ENCODE results near the gene ITGB3.
"Not testable (repeated sequence)": the region's sequence is repeated elsewhere in the genome, so short reads cannot be mapped to it uniquely, and the experiment has no call there.

Gene ITGB3

GRCh38 chr17:47223460-47223859 is 30.2 kb upstream of the ITGB3 start:
- no peak for DNase-seq

- not testable (repeated sequence) for DNase-seq
Measured at GRCh38 chr17:47224077-47224476, 29.6 kb upstream of the ITGB3 start.

- no peak for DNase-seq
Measured at GRCh38 chr17:47224966-47225365, 28.7 kb upstream of the ITGB3 start.

- DNase-seq, result no peak
Measured at GRCh38 chr17:47225436-47225858, 28.2 kb upstream of the ITGB3 start.

GRCh38 chr17:47225911-47226688 is 27.5 kb upstream of the ITGB3 start:
- no peak for DNase-seq

- DNase-seq, result no peak
Measured at GRCh38 chr17:47227862-47228261, 25.8 kb upstream of the ITGB3 start.

- peak; percentile 80 for DNase-seq
Measured at GRCh38 chr17:47229535-47230443, 23.8 kb upstream of the ITGB3 start.

- no peak for DNase-seq
Measured at GRCh38 chr17:47230864-47231263, 22.8 kb upstream of the ITGB3 start.

GRCh38 chr17:47231334-47231733 is 22.3 kb upstream of the ITGB3 start:
- DNase-seq, result no peak

- DNase-seq, result no peak
Measured at GRCh38 chr17:47231866-47232265, 21.8 kb upstream of the ITGB3 start.

GRCh38 chr17:47232465-47232864 is 21.2 kb upstream of the ITGB3 start:
- DNase-seq, result no peak

GRCh38 chr17:47235506-47235905 is 18.1 kb upstream of the ITGB3 start:
- no peak for DNase-seq

- no peak for DNase-seq
Measured at GRCh38 chr17:47235923-47236322, 17.7 kb upstream of the ITGB3 start.

GRCh38 chr17:47237841-47238240 is 15.8 kb upstream of the ITGB3 start:
- DNase-seq, result no peak

- DNase-seq, result no peak
Measured at GRCh38 chr17:47238321-47239010, 15.2 kb upstream of the ITGB3 start.

- no peak for DNase-seq
Measured at GRCh38 chr17:47239619-47239966, 14.0 kb upstream of the ITGB3 start.

GRCh38 chr17:47239967-47240651 is 13.5 kb upstream of the ITGB3 start:
- DNase-seq, result no peak

GRCh38 chr17:47240806-47241205 is 12.8 kb upstream of the ITGB3 start:
- DNase-seq, result no peak

GRCh38 chr17:47242648-47243047 is 11.0 kb upstream of the ITGB3 start:
- DNase-seq, result no peak

GRCh38 chr17:47243737-47244598 is 9.7 kb upstream of the ITGB3 start:
- no peak for DNase-seq

GRCh38 chr17:47244697-47245096 is 8.9 kb upstream of the ITGB3 start:
- DNase-seq, result no peak

- DNase-seq, result no peak
Measured at GRCh38 chr17:47246120-47246519, 7.5 kb upstream of the ITGB3 start.
